Stomach (tissue), 9 donors: ENCODE measurements around the gene TMEM106B. TPM values are rescaled to one million over a fixed set of nuclear protein-coding genes. Genes with fewer than 3 reads are reported as not detected.

Source experiments
- DNase-seq, 2 donors: peaks; one replicate each; pipeline versions ENCODE4 v3.0.0 to v3.0.0-alpha.2; 2013 to 2019
- H3K27ac ChIP-seq, 5 donors: fragments of 200-600 bp in 4 of 5; sonication (generic) in 4 of 5; one replicate each; pipeline ENCODE4 v1.5.1; 2013 to 2019; ENCODE audit warnings: mild to moderate bottlenecking in 1 of 5, moderate library complexity in 1 of 5
- H3K27me3 ChIP-seq, 3 donors: fragments of 200-600 bp; sonication (generic); one replicate each; pipeline ENCODE4 v1.5.1; 2017 to 2019; ENCODE audit warnings: mixed run types in 1 of 3
- H3K36me3 ChIP-seq, 4 donors: fragments of 200-600 bp; sonication (generic); 1 replicate in 3 of 4; 2 replicates in 1 of 4; pipeline ENCODE4 v1.5.1; 2016 to 2019
- H3K4me1 ChIP-seq, 4 donors: fragments of 200-600 bp; sonication (generic); one replicate each; pipeline ENCODE4 v1.5.1; 2016 to 2019
- H3K4me3 ChIP-seq, 4 donors: fragments of 200-600 bp; sonication (generic) in 3 of 4; one replicate each; pipeline ENCODE4 v1.5.1; 2016 to 2019; ENCODE audit warnings: mild to moderate bottlenecking in 1 of 4
- H3K9me3 ChIP-seq, 4 donors: fragments of 200-600 bp; sonication (generic); one replicate each; pipeline ENCODE4 v1.5.1; 2016 to 2019
- EP300 ChIP-seq: sonication (generic); formaldehyde crosslinking; IDR thresholded peaks from one replicate; pipeline ENCODE4 v1.6.1; 2017; ENCODE audit warnings: antibody characterized with exemption
- POLR2A ChIP-seq, 4 donors: fragments of 450-650 bp; IDR thresholded peaks; one replicate each; pipeline ENCODE4 v1.6.1; 2016; ENCODE audit warnings: antibody characterized with exemption in 4 of 4, control low read depth in 2 of 4, mild to moderate bottlenecking in 1 of 4, moderate library complexity in 1 of 4
- POLR2AphosphoS5 ChIP-seq, 3 donors: sonication (generic); formaldehyde crosslinking; IDR thresholded peaks; one replicate each; pipeline ENCODE4 v1.6.1; 2016; ENCODE audit warnings: antibody characterized with exemption in 3 of 3
- WGBS, 5 donors: extraction: QIAGEN DNeasy Blood & Tissue Kit in 3 of 5; methylation state at CpG; one replicate each; pipeline versions ENCODE4 v1.1.5 to v1.1.7; 2013 to 2018; 5-methylcytosine and 5-hydroxymethylcytosine counted together
- intact Hi-C: fragments of 100-400 bp; cut with DNase I; formaldehyde crosslinking; loops from one replicate; pipeline ENCODE4 v1.15.1; 2023; ENCODE audit warnings: low total_unique reads
- polyA plus RNA-seq, 3 donors: library from polyadenylated mRNA; stranded (reverse); fragments of 200-250 nt; gene quantifications; one replicate each; pipeline ENCODE4 v1.2.3, GENCODE V29; 2013
- total RNA-seq, 5 donors: library from RNA; depleted of rRNA; stranded (reverse); fragments of >200 nt; gene quantifications; one replicate each; pipeline versions ENCODE4 v1.1.0 to v1.2.3, GENCODE V29; 2014 to 2016
- TF ChIP-seq, protein P1 (sequence below), 7 experiments: fragments of 450-650 bp in 4 of 7; fragments of 200-600 bp in 3 of 7; sonication (generic) in 3 of 7; IDR thresholded peaks; one replicate each; pipeline ENCODE4 v1.5.1; 2016 to 2019; ENCODE audit warnings: antibody characterized with exemption in 7 of 7, control low read depth in 2 of 7, mild to moderate bottlenecking in 1 of 7
- donor health status: healthy with polysubstance abuse.
- donor health status: Bipolar disorder and iron deficiency.
- donor health status: healthy.

The TMEM106B gene
- total and polyA plus RNA-seq, 8 donors: 5.0 to 85.5 (median 18.4) TPM

DNA sequence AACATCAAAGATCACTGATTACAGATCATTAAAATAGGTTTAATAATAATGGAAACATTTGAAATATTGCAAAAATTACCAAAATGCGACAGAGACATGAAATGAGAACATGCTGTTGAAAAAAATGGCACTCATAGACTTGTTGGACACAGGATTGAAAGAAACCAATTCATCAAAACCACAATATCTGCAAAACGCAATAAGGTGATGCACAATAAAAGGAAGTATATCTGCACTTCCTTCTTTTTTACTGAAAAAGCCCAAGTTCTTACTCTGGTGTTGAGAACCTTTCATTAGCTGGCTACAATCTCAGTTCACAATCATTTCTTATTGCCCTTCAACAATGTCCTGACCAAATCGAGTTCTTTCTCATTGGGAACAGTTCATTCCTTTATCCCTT is 28.7 kb downstream of the TMEM106B start:
- Histone ChIP-seq H3K27ac (peak overlapping the region in 1 of 5 donors; percentile 41), H3K9me3 (no peaks in the 10 kb centered on the region), H3K4me1 (peaks cover 0 to 18% (median 7%) of the 10 kb centered on the region in 4 donors), H3K36me3 (peaks cover 0 to 23% (median 15%) of the 10 kb centered on the region in 4 donors), H3K4me3 (no peak overlapping the region), H3K27me3 (no peaks in the 10 kb centered on the region)
- WGBS, 5 donors: 61 to 83% (median 73%) methylated on average over 3 of the region's 3 CpGs
- no peak for DNase-seq
- TF ChIP-seq POLR2AphosphoS5 (IDR thresholded peaks at IDR 0.05) (no peak), EP300 (no peak), POLR2A (IDR thresholded peaks at IDR 0.05) (no peak)
- TF ChIP-seq, protein P1, sequence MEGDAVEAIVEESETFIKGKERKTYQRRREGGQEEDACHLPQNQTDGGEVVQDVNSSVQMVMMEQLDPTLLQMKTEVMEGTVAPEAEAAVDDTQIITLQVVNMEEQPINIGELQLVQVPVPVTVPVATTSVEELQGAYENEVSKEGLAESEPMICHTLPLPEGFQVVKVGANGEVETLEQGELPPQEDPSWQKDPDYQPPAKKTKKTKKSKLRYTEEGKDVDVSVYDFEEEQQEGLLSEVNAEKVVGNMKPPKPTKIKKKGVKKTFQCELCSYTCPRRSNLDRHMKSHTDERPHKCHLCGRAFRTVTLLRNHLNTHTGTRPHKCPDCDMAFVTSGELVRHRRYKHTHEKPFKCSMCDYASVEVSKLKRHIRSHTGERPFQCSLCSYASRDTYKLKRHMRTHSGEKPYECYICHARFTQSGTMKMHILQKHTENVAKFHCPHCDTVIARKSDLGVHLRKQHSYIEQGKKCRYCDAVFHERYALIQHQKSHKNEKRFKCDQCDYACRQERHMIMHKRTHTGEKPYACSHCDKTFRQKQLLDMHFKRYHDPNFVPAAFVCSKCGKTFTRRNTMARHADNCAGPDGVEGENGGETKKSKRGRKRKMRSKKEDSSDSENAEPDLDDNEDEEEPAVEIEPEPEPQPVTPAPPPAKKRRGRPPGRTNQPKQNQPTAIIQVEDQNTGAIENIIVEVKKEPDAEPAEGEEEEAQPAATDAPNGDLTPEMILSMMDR (IDR thresholded peaks at IDR 0.05): no peak
- intact Hi-C loops: no loop called here

DNA sequence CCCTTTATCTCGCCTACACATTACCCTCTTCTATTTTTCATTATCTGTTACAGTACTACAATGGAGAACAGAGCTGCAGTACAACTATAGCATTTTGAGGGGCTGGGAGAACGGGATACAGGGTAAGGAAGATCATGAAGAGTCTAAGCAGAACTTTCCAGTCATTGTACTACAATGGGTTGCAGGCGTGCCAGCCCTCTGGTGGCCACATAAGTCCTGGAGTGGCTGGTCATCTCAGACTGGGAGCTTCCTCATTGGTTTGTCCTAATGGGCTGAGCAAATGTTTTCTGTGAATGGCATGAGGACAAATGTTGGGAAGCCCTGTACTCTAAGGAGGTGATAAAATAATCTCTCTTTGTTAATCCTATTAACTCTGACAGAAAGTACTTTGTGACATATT is 33.0 kb downstream of the TMEM106B start:
- H3K36me3 ChIP-seq: peaks cover 0 to 3% (median 0%) of the 10 kb centered on the region in 4 donors
- no peaks in the 10 kb centered on the region for H3K9me3 ChIP-seq
- intact Hi-C loops: no loop called here
- no peak overlapping the region for H3K27ac ChIP-seq
- no peaks in the 10 kb centered on the region for H3K27me3 ChIP-seq
- peak; percentile 36 to 44 for DNase-seq
- 60 to 80% (median 78%) methylated on average over 3 of the region's 3 CpGs for WGBS, 5 donors
- TF ChIP-seq, protein P1 (IDR thresholded peaks at IDR 0.05): peak in 4 of 7 experiments; percentile 19 to 30 (median 26)
- no peak for TF ChIP-seq POLR2A (IDR thresholded peaks at IDR 0.05)
- H3K4me3 ChIP-seq: no peak overlapping the region
- H3K4me1 ChIP-seq: peaks cover 0 to 20% (median 6%) of the 10 kb centered on the region in 4 donors

DNA sequence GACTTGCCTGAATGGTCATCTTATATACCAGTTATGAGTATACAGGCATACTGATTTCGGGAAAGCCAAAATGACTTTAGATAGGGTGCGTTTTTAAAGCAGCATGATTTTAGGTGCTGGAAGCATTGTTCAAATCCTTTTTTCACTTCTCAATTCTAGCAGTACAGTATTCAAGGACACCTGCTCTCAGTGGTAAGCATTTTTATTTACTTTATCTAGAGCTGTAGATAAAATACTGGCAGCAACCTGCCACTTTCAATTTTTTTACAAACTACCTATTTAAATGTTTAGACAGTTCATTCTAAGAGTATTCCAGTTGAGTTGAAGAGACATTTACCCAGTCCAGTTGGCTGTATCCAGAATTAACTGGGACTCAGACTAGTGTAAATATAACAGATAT is 33.6 kb downstream of the TMEM106B start:
- WGBS, 5 donors: 20 to 42% (median 33%) methylated on average over 2 of the region's 2 CpGs
- DNase-seq: no peak
- no peaks in the 10 kb centered on the region for H3K36me3 ChIP-seq

DNA sequence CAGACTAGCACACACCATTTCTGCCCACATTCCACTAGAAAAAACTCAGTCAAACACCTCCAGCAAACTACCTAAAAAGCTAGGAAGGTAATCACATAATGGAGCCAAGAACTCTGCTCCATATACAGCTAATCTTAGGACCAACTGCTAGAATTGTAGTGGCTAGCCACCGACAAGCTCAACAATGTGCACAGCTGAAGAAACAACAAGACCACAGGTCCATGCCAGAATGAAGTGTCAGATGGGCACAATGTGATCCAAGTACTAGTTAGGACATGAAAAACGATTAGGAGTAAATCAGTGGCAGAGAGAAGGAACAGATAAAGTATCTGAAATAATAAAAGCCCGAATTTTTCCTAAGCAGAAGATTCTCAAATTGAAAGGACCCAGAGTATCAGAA is 38.6 kb downstream of the TMEM106B start:
- WGBS, 5 donors: 70 to 84% (median 79%) methylated on average over 3 of the region's 3 CpGs
- H3K9me3 ChIP-seq: peaks cover 0 to 5% (median 0%) of the 10 kb centered on the region in 4 donors
- DNase-seq: no peak
- intact Hi-C loops: no loop called here
- no peak overlapping the region for H3K4me3 ChIP-seq
- peaks cover 0 to 3% (median 0%) of the 10 kb centered on the region in 4 donors for H3K4me1 ChIP-seq
- no peaks in the 10 kb centered on the region for H3K36me3 ChIP-seq
- H3K27ac ChIP-seq: no peak overlapping the region
- TF ChIP-seq, protein P1 (IDR thresholded peaks at IDR 0.05): no peak
- TF ChIP-seq POLR2AphosphoS5 (IDR thresholded peaks at IDR 0.05) (no peak), POLR2A (IDR thresholded peaks at IDR 0.05) (no peak), EP300 (no peak)
- no peaks in the 10 kb centered on the region for H3K27me3 ChIP-seq

More for the DNA sequence above, 33.6 kb downstream of the TMEM106B start:
- TF ChIP-seq EP300 (no peak), POLR2AphosphoS5 (IDR thresholded peaks at IDR 0.05) (no peak), POLR2A (IDR thresholded peaks at IDR 0.05) (no peak)
- TF ChIP-seq, protein P1 (IDR thresholded peaks at IDR 0.05): no peak
- intact Hi-C loops: no loop called here
- Histone ChIP-seq H3K9me3 (no peaks in the 10 kb centered on the region), H3K4me1 (peaks cover 0 to 16% (median 3%) of the 10 kb centered on the region in 4 donors), H3K27me3 (no peaks in the 10 kb centered on the region), H3K4me3 (no peak overlapping the region), H3K27ac (no peak overlapping the region)
